Uterus (tissue), 2 donors: ENCODE measurements around the gene ZNF329.

Source experiments
- CTCF ChIP-seq, 4 experiments: fragments of 200-600 bp in 2 of 4; fragments of 450-650 bp in 2 of 4; sonication (generic) in 2 of 4; IDR thresholded peaks; one replicate each; pipeline ENCODE4 v1.5.1; 2016 to 2019; ENCODE audit warnings: antibody characterized with exemption in 4 of 4, mild to moderate bottlenecking in 2 of 4, moderate library complexity in 1 of 4
- POLR2A ChIP-seq, 2 donors: fragments of 450-650 bp; IDR thresholded peaks; one replicate each; pipeline ENCODE4 v1.6.1; 2016; ENCODE audit warnings: antibody characterized with exemption in 2 of 2, mild to moderate bottlenecking in 1 of 2, moderate library complexity in 1 of 2

DNA sequence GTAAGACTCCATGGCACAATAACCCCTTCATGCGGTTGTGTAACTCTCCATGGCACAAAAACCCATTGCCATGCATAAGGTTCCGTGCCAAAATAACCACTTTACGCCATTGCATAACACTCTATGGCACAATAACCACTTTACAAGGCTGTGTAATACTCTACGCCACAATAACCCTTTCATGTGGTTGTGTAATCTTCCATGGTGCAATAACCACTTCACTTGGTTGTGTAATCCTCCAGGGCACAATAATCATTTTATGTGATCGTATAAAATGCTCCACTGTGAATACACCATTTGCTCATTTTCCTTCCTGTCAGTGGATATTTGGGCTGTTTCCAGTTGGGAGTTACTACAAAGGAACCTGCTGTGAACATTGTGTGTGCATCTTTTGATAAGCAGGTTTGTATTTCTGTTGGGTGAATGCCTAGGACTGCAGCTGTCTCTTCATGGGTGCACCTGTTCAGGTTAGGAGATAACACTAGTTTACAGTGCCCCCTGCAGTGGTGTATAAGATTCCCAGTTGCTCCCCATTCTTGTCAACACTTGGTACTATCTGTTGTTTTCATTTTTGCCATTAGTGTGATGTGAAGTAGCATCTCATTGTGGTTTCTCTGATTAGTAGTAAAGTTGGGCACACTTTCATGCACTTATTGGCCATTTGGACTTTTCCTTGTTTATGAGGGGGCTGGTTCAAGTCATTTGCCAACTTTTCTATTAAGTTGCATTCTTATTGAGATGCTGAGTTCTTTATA is 31.4 kb downstream of the ZNF329 start:
- TF ChIP-seq CTCF (IDR thresholded peaks at IDR 0.05) (no peak), POLR2A (IDR thresholded peaks at IDR 0.05) (no peak)
